ENCODE measurements around the gene EPHA10.
"Not testable (repeated sequence)": the region's sequence is repeated elsewhere in the genome, so short reads cannot be mapped to it uniquely, and the experiment has no call there.

Gene EPHA10

GRCh38 chr1:37748565-37748964, 16.4 kb downstream of the EPHA10 start:
- H3K27ac ChIP-seq (ENCODE audit: low read length), result no peak overlapping the region
- H3K9me3 ChIP-seq (ENCODE audit: control insufficient read depth, low read depth, low read length), result no peaks in the 10 kb centered on the region
- H3K4me1 ChIP-seq (ENCODE audit: control insufficient read depth, low read depth, low read length), result no peaks in the 10 kb centered on the region
- no peak overlapping the region for H3K4me3 ChIP-seq (ENCODE audit: low read length)
- H3K9ac ChIP-seq (ENCODE audit: low read length), result no peak overlapping the region
- H3K36me3 ChIP-seq (ENCODE audit: control insufficient read depth, low read depth, low read length), result no peaks in the 10 kb centered on the region
- H3K27me3 ChIP-seq (ENCODE audit: control insufficient read depth, insufficient read depth, low read length), result peaks cover 36% of the 10 kb centered on the region

- H3K36me3 ChIP-seq (ENCODE audit: control insufficient read depth, low read depth, low read length), result no peaks in the 10 kb centered on the region
- peaks cover 27% of the 10 kb centered on the region for H3K27me3 ChIP-seq (ENCODE audit: control insufficient read depth, insufficient read depth, low read length)
- H3K9me3 ChIP-seq (ENCODE audit: control insufficient read depth, low read depth, low read length), result no peaks in the 10 kb centered on the region
- H3K9ac ChIP-seq (ENCODE audit: low read length), result no peak overlapping the region
- no peak overlapping the region for H3K27ac ChIP-seq (ENCODE audit: low read length)
- no peak overlapping the region for H3K4me3 ChIP-seq (ENCODE audit: low read length)
- H3K4me1 ChIP-seq (ENCODE audit: control insufficient read depth, low read depth, low read length), result no peaks in the 10 kb centered on the region
These were observed 18.1 kb downstream of the EPHA10 start for GRCh38 chr1:37746806-37747205.

GRCh38 chr1:37741662-37742061, 23.3 kb downstream of the EPHA10 start:
- Histone ChIP-seq H3K27me3 (ENCODE audit: control insufficient read depth, insufficient read depth, low read length) (peaks cover 15% of the 10 kb centered on the region), H3K36me3 (ENCODE audit: control insufficient read depth, low read depth, low read length) (no peaks in the 10 kb centered on the region), H3K9me3 (ENCODE audit: control insufficient read depth, low read depth, low read length) (no peaks in the 10 kb centered on the region), H3K9ac (ENCODE audit: low read length) (no peak overlapping the region), H3K4me3 (ENCODE audit: low read length) (no peak overlapping the region), H3K4me1 (ENCODE audit: control insufficient read depth, low read depth, low read length) (no peaks in the 10 kb centered on the region), H3K27ac (ENCODE audit: low read length) (no peak overlapping the region)

- no peaks in the 10 kb centered on the region for H3K36me3 ChIP-seq (ENCODE audit: control insufficient read depth, low read depth, low read length)
- H3K4me3 ChIP-seq (ENCODE audit: low read length), result no peak overlapping the region
- H3K4me1 ChIP-seq (ENCODE audit: control insufficient read depth, low read depth, low read length), result no peaks in the 10 kb centered on the region
- no peak overlapping the region for H3K9ac ChIP-seq (ENCODE audit: low read length)
- H3K27ac ChIP-seq (ENCODE audit: low read length), result no peak overlapping the region
- H3K27me3 ChIP-seq (ENCODE audit: control insufficient read depth, insufficient read depth, low read length), result peaks cover 15% of the 10 kb centered on the region
- no peaks in the 10 kb centered on the region for H3K9me3 ChIP-seq (ENCODE audit: control insufficient read depth, low read depth, low read length)
These were observed 23.8 kb downstream of the EPHA10 start for GRCh38 chr1:37741130-37741529.

- no peaks in the 10 kb centered on the region for H3K36me3 ChIP-seq (ENCODE audit: control insufficient read depth, low read depth, low read length)
- no peaks in the 10 kb centered on the region for H3K4me1 ChIP-seq (ENCODE audit: control insufficient read depth, low read depth, low read length)
- no peak overlapping the region for H3K27ac ChIP-seq (ENCODE audit: low read length)
- H3K4me3 ChIP-seq (ENCODE audit: low read length), result no peak overlapping the region
- H3K27me3 ChIP-seq (ENCODE audit: control insufficient read depth, insufficient read depth, low read length), result peaks cover 30% of the 10 kb centered on the region
- no peaks in the 10 kb centered on the region for H3K9me3 ChIP-seq (ENCODE audit: control insufficient read depth, low read depth, low read length)
- no peak overlapping the region for H3K9ac ChIP-seq (ENCODE audit: low read length)
These were observed 25.7 kb downstream of the EPHA10 start for GRCh38 chr1:37739222-37739621.

- not testable (repeated sequence) for H3K4me1 ChIP-seq (ENCODE audit: control insufficient read depth, low read depth, low read length)
These were observed 26.3 kb downstream of the EPHA10 start for GRCh38 chr1:37738619-37739018.

DNA sequence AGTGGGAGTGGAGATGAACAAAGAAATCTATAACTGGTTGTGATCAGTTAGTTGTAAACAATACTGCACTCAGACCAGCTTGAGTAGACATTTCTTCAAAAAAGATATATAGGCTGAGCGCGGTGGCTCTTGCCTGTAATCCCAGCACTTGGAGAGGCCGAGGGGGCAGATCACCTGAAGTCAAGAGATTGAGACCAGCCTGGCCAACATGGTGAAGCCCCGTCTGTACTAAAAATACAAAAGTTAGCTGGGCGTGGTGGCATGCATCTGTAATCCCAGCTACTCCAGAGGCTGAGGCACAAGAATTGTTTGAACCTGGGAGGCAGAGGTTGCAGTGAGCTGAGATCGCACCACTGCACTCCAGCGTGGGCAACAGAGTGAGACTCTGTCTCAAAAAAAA, 26.9 kb downstream of the EPHA10 start:
- H3K4me1 ChIP-seq (ENCODE audit: control insufficient read depth, low read depth, low read length); H3K36me3 ChIP-seq (ENCODE audit: control insufficient read depth, low read depth, low read length); H3K9me3 ChIP-seq (ENCODE audit: control insufficient read depth, low read depth, low read length); H3K9ac ChIP-seq (ENCODE audit: low read length); H3K4me3 ChIP-seq (ENCODE audit: low read length); H3K27ac ChIP-seq (ENCODE audit: low read length): not testable (repeated sequence)
- peaks cover 40% of the 10 kb centered on the region for H3K27me3 ChIP-seq (ENCODE audit: control insufficient read depth, insufficient read depth, low read length)

More at GRCh38 chr1:37738619-37739018, 26.3 kb downstream of the EPHA10 start:
- H3K27me3 ChIP-seq (ENCODE audit: control insufficient read depth, insufficient read depth, low read length), result peaks cover 37% of the 10 kb centered on the region
- H3K4me3 ChIP-seq (ENCODE audit: low read length); H3K36me3 ChIP-seq (ENCODE audit: control insufficient read depth, low read depth, low read length); H3K27ac ChIP-seq (ENCODE audit: low read length); H3K9ac ChIP-seq (ENCODE audit: low read length); H3K9me3 ChIP-seq (ENCODE audit: control insufficient read depth, low read depth, low read length): not testable (repeated sequence)

DNA sequence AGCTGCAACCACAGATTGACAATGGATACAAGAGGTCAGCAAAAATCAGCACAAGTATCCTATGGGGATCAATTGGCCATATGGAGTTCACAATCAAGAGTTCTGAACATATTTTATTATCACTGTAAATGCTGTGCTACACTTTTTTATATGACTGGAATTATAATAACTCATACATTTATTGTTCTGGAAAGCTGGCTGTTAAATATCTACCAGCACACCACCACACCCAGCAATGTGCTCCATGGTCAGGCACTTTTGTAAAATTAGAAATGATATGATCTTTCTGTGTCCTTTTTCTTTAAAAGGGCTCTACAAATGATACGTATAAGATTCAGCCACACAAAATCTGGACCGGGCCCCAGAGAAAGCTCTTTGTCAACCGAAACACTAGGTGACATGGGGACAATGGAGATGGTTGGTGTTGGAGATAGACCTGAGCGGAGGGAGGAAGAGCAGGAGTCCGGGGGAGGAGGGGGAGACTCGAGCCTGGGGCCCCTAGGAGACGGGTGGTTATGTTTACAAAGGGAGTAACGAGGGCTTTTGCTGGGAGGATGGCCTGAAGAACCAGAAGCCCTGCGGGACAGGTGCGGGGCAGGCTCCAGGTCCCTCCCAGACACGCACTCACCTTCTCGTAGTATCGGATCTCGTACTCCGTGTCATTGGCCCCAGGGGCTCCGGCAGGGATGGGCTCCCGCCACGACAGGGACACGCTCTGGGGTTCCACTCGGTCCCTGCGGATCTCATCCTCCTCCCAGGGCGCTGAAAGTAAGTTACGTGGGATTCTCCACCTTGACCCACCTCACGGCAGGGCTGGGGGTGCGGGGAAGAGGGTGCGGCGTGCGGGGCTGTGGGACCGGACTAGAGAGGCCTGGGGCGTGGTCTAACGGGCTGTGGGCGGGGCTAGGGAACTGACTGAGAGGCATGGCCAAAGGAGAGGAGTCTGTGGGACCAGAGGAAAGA, 30.0 kb downstream of the EPHA10 start:
- Histone ChIP-seq H3K27me3 (ENCODE audit: control insufficient read depth, insufficient read depth, low read length) (peaks cover 24% of the 10 kb centered on the region), H3K4me1 (ENCODE audit: control insufficient read depth, low read depth, low read length) (no peaks in the 10 kb centered on the region), H3K9me3 (ENCODE audit: control insufficient read depth, low read depth, low read length) (no peaks in the 10 kb centered on the region), H3K27ac (ENCODE audit: low read length) (no peak overlapping the region), H3K4me3 (ENCODE audit: low read length) (peak overlapping the region; percentile 66), H3K36me3 (ENCODE audit: control insufficient read depth, low read depth, low read length) (no peaks in the 10 kb centered on the region), H3K9ac (ENCODE audit: low read length) (no peak overlapping the region)

DNA sequence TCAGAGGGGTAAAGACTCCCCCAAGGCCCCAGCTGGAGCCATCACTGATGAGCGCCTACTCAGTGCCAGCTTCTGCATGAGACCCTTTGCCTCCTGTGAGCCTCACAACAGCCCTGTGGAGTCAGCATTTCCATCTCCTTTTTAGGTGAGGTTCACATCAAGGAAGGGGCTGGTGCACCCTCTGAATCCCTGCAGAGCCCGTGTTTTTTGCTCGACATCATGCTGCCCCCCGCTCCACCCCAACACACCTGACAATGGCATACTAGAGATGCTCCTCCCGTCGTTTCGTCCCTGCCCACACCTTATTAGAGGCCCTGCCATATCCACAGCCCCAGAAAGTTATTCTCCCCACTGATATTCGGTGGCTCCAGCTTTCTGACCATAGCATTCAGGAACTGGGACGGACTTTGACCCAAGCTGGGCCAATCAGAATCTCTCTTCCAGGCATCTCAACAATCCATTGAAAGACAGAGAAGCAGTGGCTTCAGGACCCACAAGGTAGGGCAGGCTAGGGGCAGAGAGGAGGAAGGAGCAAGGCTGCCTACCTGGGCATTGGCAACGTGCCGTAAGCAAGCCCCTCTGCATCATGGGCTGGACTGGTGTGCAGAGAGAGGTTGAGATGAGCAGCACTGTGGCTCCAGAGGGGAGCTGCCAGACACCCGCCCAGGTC, 32.7 kb downstream of the EPHA10 start:
- H3K9me3 ChIP-seq (ENCODE audit: control insufficient read depth, low read depth, low read length), result no peaks in the 10 kb centered on the region
- no peaks in the 10 kb centered on the region for H3K36me3 ChIP-seq (ENCODE audit: control insufficient read depth, low read depth, low read length)
- H3K9ac ChIP-seq (ENCODE audit: low read length), result no peak overlapping the region
- H3K27ac ChIP-seq (ENCODE audit: low read length), result no peak overlapping the region
- no peak overlapping the region for H3K4me3 ChIP-seq (ENCODE audit: low read length)
- no peaks in the 10 kb centered on the region for H3K4me1 ChIP-seq (ENCODE audit: control insufficient read depth, low read depth, low read length)
- H3K27me3 ChIP-seq (ENCODE audit: control insufficient read depth, insufficient read depth, low read length), result peaks cover 24% of the 10 kb centered on the region

DNA sequence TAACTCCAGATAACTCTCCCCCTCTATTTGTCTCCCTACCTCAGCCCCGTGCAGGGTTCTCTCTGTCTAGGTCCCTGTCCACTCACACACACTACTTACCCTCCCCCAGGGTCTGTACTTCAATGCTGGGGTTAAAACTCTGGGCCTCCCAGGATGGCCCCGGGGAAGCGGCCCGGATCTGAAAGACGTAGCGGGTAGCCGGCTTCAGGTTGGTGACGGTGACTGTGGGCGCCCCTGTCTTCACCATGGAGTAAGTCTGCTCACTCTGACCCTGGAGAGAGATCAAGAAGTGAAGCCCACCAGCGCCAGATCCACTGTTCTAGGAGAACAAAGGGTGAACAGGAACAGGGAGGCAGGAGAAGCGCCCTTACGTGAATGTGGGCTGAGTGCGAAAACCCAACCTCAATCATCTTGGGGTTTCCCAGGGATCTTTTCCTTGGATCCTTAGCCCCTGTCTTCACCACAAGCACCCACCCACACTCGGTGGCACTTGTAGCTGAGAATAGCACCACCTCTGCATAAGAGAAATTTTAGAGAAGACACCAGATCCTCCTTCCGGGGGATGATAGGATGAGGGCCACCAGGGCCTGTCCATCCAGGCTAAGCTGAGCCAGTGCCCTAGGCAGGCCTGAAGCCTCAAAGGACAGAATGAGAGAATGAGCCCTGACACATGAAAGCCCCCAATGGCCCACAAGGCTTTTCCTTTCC, 33.5 kb downstream of the EPHA10 start:
- H3K27me3 ChIP-seq (ENCODE audit: control insufficient read depth, insufficient read depth, low read length), result peaks cover 24% of the 10 kb centered on the region
- no peaks in the 10 kb centered on the region for H3K4me1 ChIP-seq (ENCODE audit: control insufficient read depth, low read depth, low read length)
- H3K27ac ChIP-seq (ENCODE audit: low read length), result no peak overlapping the region
- H3K36me3 ChIP-seq (ENCODE audit: control insufficient read depth, low read depth, low read length), result no peaks in the 10 kb centered on the region
- H3K9me3 ChIP-seq (ENCODE audit: control insufficient read depth, low read depth, low read length), result no peaks in the 10 kb centered on the region
- no peak overlapping the region for H3K4me3 ChIP-seq (ENCODE audit: low read length)
- H3K9ac ChIP-seq (ENCODE audit: low read length), result no peak overlapping the region

DNA sequence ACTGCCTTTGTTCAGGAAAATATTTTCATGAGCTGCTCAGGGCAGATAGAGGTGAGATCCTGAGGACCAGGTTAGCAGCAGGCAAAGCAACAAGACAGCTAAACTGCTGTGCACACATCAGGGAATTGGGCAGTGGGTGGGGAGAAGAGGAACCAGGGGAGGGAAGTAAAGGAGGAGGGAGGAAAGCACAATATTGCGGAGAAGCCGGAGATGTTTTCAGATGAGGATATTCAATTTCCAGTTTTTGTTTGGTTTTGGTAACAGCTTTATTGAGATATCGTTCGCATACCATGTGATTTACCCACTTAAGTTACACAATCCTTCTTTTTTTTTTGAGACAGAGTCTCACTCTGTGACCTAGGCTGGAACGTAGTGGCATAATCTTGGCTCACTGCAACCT, 34.5 kb downstream of the EPHA10 start:
- no peak overlapping the region for H3K4me3 ChIP-seq (ENCODE audit: low read length)
- no peak overlapping the region for H3K9ac ChIP-seq (ENCODE audit: low read length)
- H3K4me1 ChIP-seq (ENCODE audit: control insufficient read depth, low read depth, low read length), result no peaks in the 10 kb centered on the region
- H3K27me3 ChIP-seq (ENCODE audit: control insufficient read depth, insufficient read depth, low read length), result peaks cover 18% of the 10 kb centered on the region
- H3K9me3 ChIP-seq (ENCODE audit: control insufficient read depth, low read depth, low read length), result no peaks in the 10 kb centered on the region
- no peak overlapping the region for H3K27ac ChIP-seq (ENCODE audit: low read length)
- no peaks in the 10 kb centered on the region for H3K36me3 ChIP-seq (ENCODE audit: control insufficient read depth, low read depth, low read length)
